Activated T-helper 17 cell treated with anti-CD3 and anti-CD28 coated beads, Interleukin-2, amount 50 U/mL, for 72 hours (primary cell): ENCODE data around the gene NR2C2. TPM values are rescaled to one million over a fixed set of nuclear protein-coding genes. Genes with fewer than 3 reads are reported as not detected.

Experiments
- ATAC-seq: fragments of 150-1000 bp; cut with Tn5 transposase; replicated peaks from 2 replicates; pipeline ENCODE4 v1.10.0; 2021; ENCODE audit warnings: mild to moderate bottlenecking, moderate library complexity
- H3K27ac Mint-ChIP-seq: one replicate; pipeline ENCODE4 v1.8.0; 2022; ENCODE audit warnings: mixed read lengths
- H3K27me3 Mint-ChIP-seq: one replicate; pipeline ENCODE4 v1.8.0; 2022; ENCODE audit warnings: mixed read lengths
- H3K36me3 Mint-ChIP-seq: one replicate; pipeline ENCODE4 v1.8.0; 2022; ENCODE audit warnings: low read depth, mild to moderate bottlenecking, mixed read lengths
- H3K4me1 Mint-ChIP-seq: one replicate; pipeline ENCODE4 v1.8.0; 2022; ENCODE audit warnings: mixed read lengths
- H3K4me3 Mint-ChIP-seq: one replicate; pipeline ENCODE4 v1.8.0; 2022; ENCODE audit warnings: mild to moderate bottlenecking, mixed read lengths
- H3K9me3 Mint-ChIP-seq: one replicate; pipeline ENCODE4 v1.8.0; 2022; ENCODE audit warnings: mixed read lengths
- total RNA-seq, 2 donors: library from RNA; stranded (reverse); gene quantifications; one replicate each; pipeline ENCODE4 v1.2.3, GENCODE V29; 2022

Gene NR2C2
- total RNA-seq, 2 donors from 2014 or later, result 45.4 to 50.6 TPM

- Mint-ChIP-seq H3K4me3 (no peak overlapping the region), H3K4me1 (no peaks in the 10 kb centered on the region), H3K27ac (no peak overlapping the region), H3K27me3 (no peaks in the 10 kb centered on the region), H3K9me3 (no peaks in the 10 kb centered on the region), H3K36me3 (peaks cover 95% of the 10 kb centered on the region)
- no peak for ATAC-seq
Observed at GRCh38 chr3:15009167-15009566, 61.8 kb downstream of the NR2C2 start.

GRCh38 chr3:15010664-15011063 lies 63.3 kb downstream of the NR2C2 start:
- Mint-ChIP-seq H3K4me3 (no peak overlapping the region), H3K9me3 (no peaks in the 10 kb centered on the region)
- ATAC-seq, result peak; percentile 58

GRCh38 chr3:15011174-15011573 lies 63.8 kb downstream of the NR2C2 start:
- H3K27ac Mint-ChIP-seq, result no peak overlapping the region
- H3K4me1 Mint-ChIP-seq, result no peaks in the 10 kb centered on the region
- no peaks in the 10 kb centered on the region for H3K9me3 Mint-ChIP-seq
- no peaks in the 10 kb centered on the region for H3K27me3 Mint-ChIP-seq
- peaks cover 97% of the 10 kb centered on the region for H3K36me3 Mint-ChIP-seq
- peak; percentile 21 for ATAC-seq
- H3K4me3 Mint-ChIP-seq, result no peak overlapping the region

More at GRCh38 chr3:15010664-15011063, 63.3 kb downstream of the NR2C2 start:
- Mint-ChIP-seq H3K27ac (peak overlapping the region; percentile 9), H3K27me3 (no peaks in the 10 kb centered on the region), H3K4me1 (no peaks in the 10 kb centered on the region), H3K36me3 (peaks cover 97% of the 10 kb centered on the region)

- Mint-ChIP-seq H3K4me1 (no peaks in the 10 kb centered on the region), H3K27ac (peak overlapping the region; percentile 17), H3K36me3 (peaks cover 97% of the 10 kb centered on the region)
Observed at GRCh38 chr3:15014606-15015328, 67.4 kb downstream of the NR2C2 start.

GRCh38 chr3:15015456-15015855 lies 68.1 kb downstream of the NR2C2 start:
- Mint-ChIP-seq H3K4me3 (no peak overlapping the region), H3K36me3 (peaks cover 97% of the 10 kb centered on the region), H3K27me3 (no peaks in the 10 kb centered on the region), H3K9me3 (no peaks in the 10 kb centered on the region), H3K27ac (no peak overlapping the region), H3K4me1 (no peaks in the 10 kb centered on the region)
- no peak for ATAC-seq

More at GRCh38 chr3:15014606-15015328, 67.4 kb downstream of the NR2C2 start:
- Mint-ChIP-seq H3K4me3 (no peak overlapping the region), H3K27me3 (no peaks in the 10 kb centered on the region), H3K9me3 (no peaks in the 10 kb centered on the region)
- ATAC-seq, result no peak

- Mint-ChIP-seq H3K9me3 (no peaks in the 10 kb centered on the region), H3K27ac (peak overlapping the region; percentile 8), H3K4me3 (no peak overlapping the region), H3K36me3 (peaks cover 99% of the 10 kb centered on the region), H3K4me1 (no peaks in the 10 kb centered on the region), H3K27me3 (no peaks in the 10 kb centered on the region)
- ATAC-seq, result no peak
Observed at GRCh38 chr3:15017191-15017590, 69.8 kb downstream of the NR2C2 start.

GRCh38 chr3:15023249-15023648 lies 75.9 kb downstream of the NR2C2 start:
- no peaks in the 10 kb centered on the region for H3K9me3 Mint-ChIP-seq
- no peak for ATAC-seq
- no peaks in the 10 kb centered on the region for H3K27me3 Mint-ChIP-seq

GRCh38 chr3:15023719-15024118 lies 76.3 kb downstream of the NR2C2 start:
- peaks cover 100% of the 10 kb centered on the region for H3K36me3 Mint-ChIP-seq
- no peak for ATAC-seq
- peaks cover 8% of the 10 kb centered on the region for H3K4me1 Mint-ChIP-seq
- no peak overlapping the region for H3K27ac Mint-ChIP-seq
- H3K9me3 Mint-ChIP-seq, result no peaks in the 10 kb centered on the region
- no peaks in the 10 kb centered on the region for H3K27me3 Mint-ChIP-seq
- H3K4me3 Mint-ChIP-seq, result no peak overlapping the region

More at GRCh38 chr3:15023249-15023648, 75.9 kb downstream of the NR2C2 start:
- Mint-ChIP-seq H3K4me3 (no peak overlapping the region), H3K27ac (no peak overlapping the region), H3K36me3 (peaks cover 100% of the 10 kb centered on the region), H3K4me1 (peaks cover 8% of the 10 kb centered on the region)

GRCh38 chr3:15029625-15030024 lies 82.2 kb downstream of the NR2C2 start:
- no peak for ATAC-seq
- no peaks in the 10 kb centered on the region for H3K27me3 Mint-ChIP-seq
- H3K27ac Mint-ChIP-seq, result peak overlapping the region; percentile 65
- peaks cover 100% of the 10 kb centered on the region for H3K36me3 Mint-ChIP-seq
- H3K9me3 Mint-ChIP-seq, result no peaks in the 10 kb centered on the region
- H3K4me1 Mint-ChIP-seq, result peaks cover 1% of the 10 kb centered on the region
- no peak overlapping the region for H3K4me3 Mint-ChIP-seq

- Mint-ChIP-seq H3K27me3 (no peaks in the 10 kb centered on the region), H3K36me3 (peaks cover 100% of the 10 kb centered on the region), H3K4me1 (no peaks in the 10 kb centered on the region), H3K4me3 (no peak overlapping the region), H3K27ac (peak overlapping the region; percentile 34), H3K9me3 (no peaks in the 10 kb centered on the region)
- no peak for ATAC-seq
Observed at GRCh38 chr3:15032650-15033049, 85.3 kb downstream of the NR2C2 start.

GRCh38 chr3:15033103-15033502 lies 85.7 kb downstream of the NR2C2 start:
- Mint-ChIP-seq H3K9me3 (no peaks in the 10 kb centered on the region), H3K4me3 (no peak overlapping the region), H3K27ac (peak overlapping the region; percentile 34), H3K4me1 (no peaks in the 10 kb centered on the region), H3K27me3 (no peaks in the 10 kb centered on the region), H3K36me3 (peaks cover 100% of the 10 kb centered on the region)
- no peak for ATAC-seq

GRCh38 chr3:15038306-15038705 lies 90.9 kb downstream of the NR2C2 start:
- H3K4me3 Mint-ChIP-seq, result no peak overlapping the region
- H3K9me3 Mint-ChIP-seq, result no peaks in the 10 kb centered on the region
- H3K27me3 Mint-ChIP-seq, result no peaks in the 10 kb centered on the region
- H3K4me1 Mint-ChIP-seq, result peaks cover 8% of the 10 kb centered on the region
- H3K27ac Mint-ChIP-seq, result no peak overlapping the region
- ATAC-seq, result no peak
- H3K36me3 Mint-ChIP-seq, result peaks cover 99% of the 10 kb centered on the region

- Mint-ChIP-seq H3K9me3 (no peaks in the 10 kb centered on the region), H3K36me3 (peaks cover 99% of the 10 kb centered on the region), H3K27me3 (no peaks in the 10 kb centered on the region), H3K4me1 (peaks cover 24% of the 10 kb centered on the region), H3K27ac (peak overlapping the region; percentile 52), H3K4me3 (no peak overlapping the region)
- ATAC-seq, result no peak
Observed at GRCh38 chr3:15040844-15041243, 93.5 kb downstream of the NR2C2 start.

- Mint-ChIP-seq H3K4me3 (no peak overlapping the region), H3K4me1 (peaks cover 29% of the 10 kb centered on the region), H3K9me3 (no peaks in the 10 kb centered on the region), H3K27me3 (no peaks in the 10 kb centered on the region), H3K27ac (peak overlapping the region; percentile 67), H3K36me3 (peaks cover 99% of the 10 kb centered on the region)
- ATAC-seq, result no peak
Observed at GRCh38 chr3:15041950-15042349, 94.6 kb downstream of the NR2C2 start.

- H3K4me3 Mint-ChIP-seq, result no peak overlapping the region
- no peak for ATAC-seq
- peak overlapping the region; percentile 67 for H3K27ac Mint-ChIP-seq
- H3K4me1 Mint-ChIP-seq, result peaks cover 29% of the 10 kb centered on the region
- H3K27me3 Mint-ChIP-seq, result no peaks in the 10 kb centered on the region
- peaks cover 99% of the 10 kb centered on the region for H3K36me3 Mint-ChIP-seq
- no peaks in the 10 kb centered on the region for H3K9me3 Mint-ChIP-seq
Observed at GRCh38 chr3:15042936-15043335, 95.6 kb downstream of the NR2C2 start.
